PC-3 (cell line): ENCODE data around the gene SLC18A2. TPM values are rescaled to one million over a fixed set of nuclear protein-coding genes. Genes with fewer than 3 reads are reported as not detected.

Experiments used
- ATAC-seq: fragments of 200-7000 bp; cut with Tn5 transposase; 2 replicates; pipeline ENCODE4 v1.9.1; 2020; ENCODE audit warnings: mild to moderate bottlenecking, moderate library complexity
- BruUV-seq: library from RNA; stranded (reverse); fragments of 400-500 nt; replicated peaks from 2 replicates; lab custom pipeline; 2021; lab: Mats Ljungman, UMichigan
- CTCF ChIA-PET: fragments of 300-600 bp; sonication (Branson Sonifier 250); formaldehyde crosslinking; loops from one replicate; lab custom pipeline; 2022; ENCODE audit warnings: antibody characterized with exemption; lab: Charles Lee
- POLR2A ChIA-PET: fragments of 300-600 bp; sonication (Branson Sonifier 250); formaldehyde crosslinking; loops from one replicate; lab custom pipeline; 2022; ENCODE audit warnings: antibody characterized with exemption; ENCODE audit not compliant: unreplicated experiment; lab: Charles Lee
- DNase-seq: peaks from one replicate; pipeline ENCODE4 v3.0.0-alpha.2; 2015
- H2AFZ ChIP-seq: fragments of 300-600 bp; sonication (generic); 2 replicates; pipeline ENCODE4 v1.6.0; 2016; ENCODE audit warnings: antibody characterized with exemption, low read length
- H3F3A ChIP-seq: fragments of 300-600 bp; sonication (generic); one replicate; pipeline ENCODE4 v1.6.0; 2017; ENCODE audit warnings: antibody characterized with exemption, low read length, control low read depth, mild to moderate bottlenecking; ENCODE audit not compliant: unreplicated experiment
- H3K27ac ChIP-seq: fragments of 300-600 bp; sonication (generic); 2 replicates; pipeline ENCODE4 v1.5.1; 2016; ENCODE audit warnings: mild to moderate bottlenecking, low read length
- H3K27me3 ChIP-seq: fragments of 300-600 bp; sonication (generic); 2 replicates; pipeline ENCODE4 v1.6.1; 2016; ENCODE audit warnings: low read length, mixed read lengths
- H3K36me3 ChIP-seq: fragments of 300-600 bp; sonication (generic); 2 replicates; pipeline ENCODE4 v1.6.1; 2016; ENCODE audit warnings: low read depth, mixed run types, low read length, mixed read lengths
- H3K4me1 ChIP-seq: fragments of 300-600 bp; sonication (generic); 2 replicates; pipeline ENCODE4 v1.5.1; 2016; ENCODE audit warnings: low read length; ENCODE audit not compliant: insufficient read depth
- H3K4me2 ChIP-seq: fragments of 300-600 bp; sonication (generic); 2 replicates; pipeline ENCODE4 v1.6.0; 2016; ENCODE audit warnings: low read length
- H3K4me3 ChIP-seq: fragments of 300-600 bp; sonication (generic); 2 replicates; pipeline ENCODE4 v1.5.1; 2016; ENCODE audit warnings: mild to moderate bottlenecking, low read length, mixed read lengths
- H3K79me2 ChIP-seq: fragments of 300-600 bp; sonication (generic); 2 replicates; pipeline ENCODE4 v1.6.1; 2017; ENCODE audit warnings: low read length, mixed read lengths
- H3K9ac ChIP-seq: fragments of 300-600 bp; sonication (generic); 2 replicates; pipeline ENCODE4 v1.6.0; 2016; ENCODE audit warnings: mild to moderate bottlenecking, low read length
- H3K9me2 ChIP-seq: fragments of 300-600 bp; sonication (generic); replicated peaks from 2 replicates; pipeline ENCODE4 v1.6.1; 2016; ENCODE audit warnings: mixed run types, low read length, mixed read lengths
- H3K9me3 ChIP-seq: fragments of 300-600 bp; sonication (generic); 2 replicates; pipeline ENCODE4 v1.6.1; 2016; ENCODE audit warnings: low read length, mixed read lengths
- H4K20me1 ChIP-seq: fragments of 300-600 bp; sonication (generic); 2 replicates; pipeline ENCODE4 v1.6.1; 2016; ENCODE audit warnings: low read length, mixed read lengths
- EZH2 ChIP-seq: fragments of 300-600 bp; sonication (generic); IDR thresholded peaks from one replicate; pipeline ENCODE4 v1.6.1; 2017; ENCODE audit warnings: antibody characterized with exemption, mild to moderate bottlenecking, low read length; ENCODE audit not compliant: unreplicated experiment
- EZH2phosphoT487 ChIP-seq: fragments of 300-600 bp; sonication (generic); IDR thresholded peaks from 2 replicates; pipeline ENCODE4 v1.6.1; 2018; ENCODE audit warnings: mild to moderate bottlenecking, antibody characterized with exemption, low read length, borderline replicate concordance
- intact Hi-C: fragments of 100-400 bp; cut with micrococcal nuclease; formaldehyde crosslinking; loops from 2 replicates; pipeline ENCODE4 v1.9.0; 2023
- total RNA-seq: library from RNA; depleted of rRNA; stranded (reverse); fragments of >200 nt; gene quantifications from 2 replicates; pipeline ENCODE4 v1.2.3, GENCODE V29; 2014
- TF ChIP-seq, protein P1 (sequence below): fragments of 300-600 bp; sonication (generic); conservative IDR thresholded peaks from 2 replicates; pipeline ENCODE4 v1.5.1; 2017; ENCODE audit warnings: antibody characterized with exemption, low read depth, mild to moderate bottlenecking, low read length

SLC18A2 gene
- total RNA-seq, 1 experiment from 2014 or later: not detected

- CTCF ChIA-PET: no interaction called here
Observed at GRCh38 chr10:117262903-117263293, 22.0 kb downstream of the SLC18A2 start.

DNA sequence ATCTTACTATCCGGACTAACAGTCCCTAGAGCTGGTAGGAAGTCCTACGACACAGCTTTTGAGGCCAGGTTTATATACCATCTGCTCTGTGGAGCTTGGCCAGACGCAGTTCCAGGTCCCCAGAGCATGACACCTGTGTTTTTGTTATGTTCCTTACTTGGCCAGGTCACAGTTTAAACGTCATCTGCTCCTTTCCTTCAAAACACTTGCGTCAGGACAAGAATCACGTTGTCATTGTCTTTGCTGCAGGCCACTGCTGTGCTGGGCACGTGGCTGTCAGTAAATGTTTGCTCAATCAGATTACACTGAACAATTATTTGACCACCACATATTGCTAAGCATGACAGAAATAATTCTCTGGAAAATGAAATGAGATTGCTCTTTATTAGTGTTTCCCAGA lies 23.9 kb downstream of the SLC18A2 start:
- ChIA-PET POLR2A (no interaction called here), CTCF (no interaction called here)
- no TSS peak for BruUV-seq
- no peaks in the 10 kb centered on the region for H3F3A ChIP-seq
- H3K9me3 ChIP-seq: no peaks in the 10 kb centered on the region
- no peak overlapping the region for H2AFZ ChIP-seq
- no peak overlapping the region for H3K4me3 ChIP-seq
- DNase-seq (no peak), ATAC-seq (no peak)
- TF ChIP-seq, protein P1, sequence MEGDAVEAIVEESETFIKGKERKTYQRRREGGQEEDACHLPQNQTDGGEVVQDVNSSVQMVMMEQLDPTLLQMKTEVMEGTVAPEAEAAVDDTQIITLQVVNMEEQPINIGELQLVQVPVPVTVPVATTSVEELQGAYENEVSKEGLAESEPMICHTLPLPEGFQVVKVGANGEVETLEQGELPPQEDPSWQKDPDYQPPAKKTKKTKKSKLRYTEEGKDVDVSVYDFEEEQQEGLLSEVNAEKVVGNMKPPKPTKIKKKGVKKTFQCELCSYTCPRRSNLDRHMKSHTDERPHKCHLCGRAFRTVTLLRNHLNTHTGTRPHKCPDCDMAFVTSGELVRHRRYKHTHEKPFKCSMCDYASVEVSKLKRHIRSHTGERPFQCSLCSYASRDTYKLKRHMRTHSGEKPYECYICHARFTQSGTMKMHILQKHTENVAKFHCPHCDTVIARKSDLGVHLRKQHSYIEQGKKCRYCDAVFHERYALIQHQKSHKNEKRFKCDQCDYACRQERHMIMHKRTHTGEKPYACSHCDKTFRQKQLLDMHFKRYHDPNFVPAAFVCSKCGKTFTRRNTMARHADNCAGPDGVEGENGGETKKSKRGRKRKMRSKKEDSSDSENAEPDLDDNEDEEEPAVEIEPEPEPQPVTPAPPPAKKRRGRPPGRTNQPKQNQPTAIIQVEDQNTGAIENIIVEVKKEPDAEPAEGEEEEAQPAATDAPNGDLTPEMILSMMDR: no peak
- no peak for TF ChIP-seq EZH2
- TF ChIP-seq EZH2phosphoT487: no peak
- intact Hi-C loops: no loop called here
- H3K79me2 ChIP-seq: no peaks in the 10 kb centered on the region
- no peaks in the 10 kb centered on the region for H3K4me1 ChIP-seq
- no peak overlapping the region for H3K27ac ChIP-seq
- H3K4me2 ChIP-seq: no peak overlapping the region
- no peaks in the 10 kb centered on the region for H3K9me2 ChIP-seq
- H4K20me1 ChIP-seq: no peaks in the 10 kb centered on the region
- H3K36me3 ChIP-seq: no peaks in the 10 kb centered on the region
- no peak overlapping the region for H3K9ac ChIP-seq
- H3K27me3 ChIP-seq: peaks cover 14% of the 10 kb centered on the region

More at GRCh38 chr10:117262903-117263293, 22.0 kb downstream of the SLC18A2 start:
- POLR2A ChIA-PET: no interaction called here
- Histone ChIP-seq H3K36me3 (no peaks in the 10 kb centered on the region), H3K4me3 (no peak overlapping the region), H3F3A (no peaks in the 10 kb centered on the region), H3K27me3 (peaks cover 23% of the 10 kb centered on the region), H3K9me3 (no peaks in the 10 kb centered on the region), H3K9ac (no peak overlapping the region), H4K20me1 (no peaks in the 10 kb centered on the region), H3K4me1 (no peaks in the 10 kb centered on the region), H3K9me2 (no peaks in the 10 kb centered on the region), H2AFZ (no peak overlapping the region), H3K27ac (no peak overlapping the region), H3K79me2 (no peaks in the 10 kb centered on the region), H3K4me2 (no peak overlapping the region)
- no TSS peak for BruUV-seq
- no peak for ATAC-seq
- intact Hi-C loops: no loop called here
- no peak for TF ChIP-seq EZH2
- no peak for TF ChIP-seq EZH2phosphoT487
- TF ChIP-seq, protein P1: no peak
- DNase-seq: no peak

DNA sequence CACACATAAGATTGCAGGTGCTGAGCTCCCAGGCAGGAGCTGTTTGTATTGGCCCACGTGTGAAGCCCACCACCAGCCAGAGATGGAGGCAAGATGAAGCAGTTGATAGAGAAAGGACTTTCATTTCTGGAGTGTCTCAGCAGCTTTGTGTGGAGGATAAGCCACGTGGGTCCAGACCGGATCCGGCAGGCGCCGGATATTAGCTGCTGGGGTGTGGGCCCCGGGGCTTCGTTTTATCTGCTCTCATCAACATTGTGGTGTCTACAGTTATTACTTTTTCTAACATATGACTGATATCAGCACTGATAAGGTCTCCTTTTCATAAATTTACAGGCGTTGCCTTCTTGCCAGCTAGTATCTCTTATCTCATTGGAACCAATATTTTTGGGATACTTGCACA lies 25.5 kb downstream of the SLC18A2 start:
- Histone ChIP-seq H3K9me2 (no peaks in the 10 kb centered on the region), H3F3A (no peaks in the 10 kb centered on the region), H3K4me2 (no peak overlapping the region), H4K20me1 (no peaks in the 10 kb centered on the region), H2AFZ (no peak overlapping the region), H3K27me3 (no peaks in the 10 kb centered on the region), H3K79me2 (no peaks in the 10 kb centered on the region), H3K9ac (no peak overlapping the region), H3K4me1 (peaks cover 9% of the 10 kb centered on the region), H3K36me3 (no peaks in the 10 kb centered on the region), H3K9me3 (no peaks in the 10 kb centered on the region), H3K27ac (no peak overlapping the region), H3K4me3 (no peak overlapping the region)
- BruUV-seq: no TSS peak
- intact Hi-C loops: no loop called here
- no peak for ATAC-seq
- ChIA-PET CTCF (no interaction called here), POLR2A (no interaction called here)
- DNase-seq: no peak
- TF ChIP-seq, protein P1: no peak
- no peak for TF ChIP-seq EZH2
- no peak for TF ChIP-seq EZH2phosphoT487
